OCI-LY1 (cell line): ENCODE measurements around the gene WFDC10A.
"Not testable (repeated sequence)": the region's sequence is repeated elsewhere in the genome, so short reads cannot be mapped to it uniquely, and the experiment has no call there.

Experiments used
- H2AFZ ChIP-seq: fragments of 200-600 bp; sonication (generic), shearing (Covaris generic); 2 replicates; pipeline ENCODE4 v1.6.0; 2014; ENCODE audit warnings: antibody characterized with exemption, mild to moderate bottlenecking, low read length
- H3F3A ChIP-seq: fragments of 200-600 bp; sonication (generic), shearing (Covaris generic); 2 replicates; pipeline ENCODE4 v1.6.0; 2014; ENCODE audit warnings: mild to moderate bottlenecking, antibody characterized with exemption, low read length, moderate library complexity; ENCODE audit not compliant: insufficient read depth
- H3K27ac ChIP-seq: fragments of 200-600 bp; sonication (generic); 2 replicates; pipeline ENCODE4 v1.5.1; 2014; ENCODE audit warnings: low read length, mixed run types, mild to moderate bottlenecking, low read depth; ENCODE audit not compliant: poor library complexity, severe bottlenecking
- H3K27me3 ChIP-seq: fragments of 200-600 bp; sonication (generic); 2 replicates; pipeline ENCODE4 v1.6.0; 2014; ENCODE audit warnings: antibody characterized with exemption, mild to moderate bottlenecking, low read length, moderate library complexity; ENCODE audit not compliant: insufficient read depth
- H3K36me3 ChIP-seq: fragments of 200-600 bp; sonication (generic); 2 replicates; pipeline ENCODE4 v1.6.1; 2014; ENCODE audit warnings: mild to moderate bottlenecking, antibody characterized with exemption, low read length, moderate library complexity, mixed read lengths; ENCODE audit not compliant: insufficient read depth
- H3K4me1 ChIP-seq: fragments of 200-600 bp; sonication (generic); 2 replicates; pipeline ENCODE4 v1.5.1; 2014; ENCODE audit warnings: mild to moderate bottlenecking, low read length, moderate library complexity; ENCODE audit not compliant: insufficient read depth, severe bottlenecking
- H3K4me2 ChIP-seq: fragments of 200-600 bp; sonication (generic), shearing (Covaris generic); 2 replicates; pipeline ENCODE4 v1.6.1; 2014; ENCODE audit warnings: low read length
- H3K4me3 ChIP-seq: fragments of 200-600 bp; sonication (generic); 2 replicates; pipeline ENCODE4 v1.5.1; 2014; ENCODE audit warnings: low read length, low read depth, mild to moderate bottlenecking, mixed read lengths; ENCODE audit not compliant: poor library complexity, severe bottlenecking
- H3K79me2 ChIP-seq: fragments of 200-600 bp; shearing (Covaris generic); 2 replicates; pipeline ENCODE4 v1.6.1; 2016; ENCODE audit warnings: mixed run types, low read length, mixed read lengths; ENCODE audit not compliant: insufficient read depth
- H3K9ac ChIP-seq: fragments of 200-600 bp; sonication (generic), shearing (Covaris generic); 2 replicates; pipeline ENCODE4 v1.6.1; 2014; ENCODE audit warnings: mild to moderate bottlenecking, low read length, mixed read lengths
- H3K9me2 ChIP-seq: fragments of 200-600 bp; sonication (generic), shearing (Covaris generic); 2 replicates; pipeline ENCODE4 v1.6.1; 2014; ENCODE audit warnings: low read depth, mild to moderate bottlenecking, low read length, mixed read lengths
- H3K9me3 ChIP-seq: fragments of 200-600 bp; shearing (Covaris generic); 2 replicates; pipeline ENCODE4 v1.6.1; 2014; ENCODE audit warnings: low read length, mixed read lengths
- H4K20me1 ChIP-seq: fragments of 200-600 bp; sonication (generic), shearing (Covaris generic); 2 replicates; pipeline ENCODE4 v1.6.0; 2016; ENCODE audit warnings: mild to moderate bottlenecking, low read length; ENCODE audit not compliant: insufficient read depth
- EZH2 ChIP-seq: fragments of 200-600 bp; sonication (generic), shearing (Covaris generic); IDR thresholded peaks from 2 replicates; pipeline ENCODE4 v1.8.0; 2017; ENCODE audit warnings: borderline replicate concordance, mixed run types, mild to moderate bottlenecking, antibody characterized with exemption, low read length, moderate library complexity, mixed read lengths
- TF ChIP-seq, protein P1 (sequence below): fragments of 200-600 bp; sonication (generic), shearing (Covaris generic); IDR thresholded peaks from 2 replicates; pipeline ENCODE4 v1.5.1; 2017; ENCODE audit warnings: mild to moderate bottlenecking, antibody characterized with exemption, low read length, moderate library complexity, mixed read lengths

Gene WFDC10A

GRCh38 chr20:45629496-45630100 is at the start of gene WFDC10A:
TSS of gene WFDC10A (plus strand) at chr20:45629739. CDS start at chr20:45629814, 75 bp downstream.
- Histone ChIP-seq H3K79me2 (no peaks in the 10 kb centered on the region), H3K4me3 (no peak within 1 kb of the TSS), H3K4me1 (no peaks in the 10 kb centered on the region), H3K9me3 (no peaks in the 10 kb centered on the region), H3F3A (no peaks in the 10 kb centered on the region), H3K36me3 (no peaks in the 10 kb centered on the region), H3K27ac (no peak within 1 kb of the TSS), H3K9ac (no peak within 1 kb of the TSS), H2AFZ (no peak within 1 kb of the TSS), H3K27me3 (no peaks in the 10 kb centered on the region), H3K9me2 (no peaks in the 10 kb centered on the region), H4K20me1 (no peaks in the 10 kb centered on the region), H3K4me2 (no peak within 1 kb of the TSS)
- no peak for TF ChIP-seq EZH2
- TF ChIP-seq, protein P1, sequence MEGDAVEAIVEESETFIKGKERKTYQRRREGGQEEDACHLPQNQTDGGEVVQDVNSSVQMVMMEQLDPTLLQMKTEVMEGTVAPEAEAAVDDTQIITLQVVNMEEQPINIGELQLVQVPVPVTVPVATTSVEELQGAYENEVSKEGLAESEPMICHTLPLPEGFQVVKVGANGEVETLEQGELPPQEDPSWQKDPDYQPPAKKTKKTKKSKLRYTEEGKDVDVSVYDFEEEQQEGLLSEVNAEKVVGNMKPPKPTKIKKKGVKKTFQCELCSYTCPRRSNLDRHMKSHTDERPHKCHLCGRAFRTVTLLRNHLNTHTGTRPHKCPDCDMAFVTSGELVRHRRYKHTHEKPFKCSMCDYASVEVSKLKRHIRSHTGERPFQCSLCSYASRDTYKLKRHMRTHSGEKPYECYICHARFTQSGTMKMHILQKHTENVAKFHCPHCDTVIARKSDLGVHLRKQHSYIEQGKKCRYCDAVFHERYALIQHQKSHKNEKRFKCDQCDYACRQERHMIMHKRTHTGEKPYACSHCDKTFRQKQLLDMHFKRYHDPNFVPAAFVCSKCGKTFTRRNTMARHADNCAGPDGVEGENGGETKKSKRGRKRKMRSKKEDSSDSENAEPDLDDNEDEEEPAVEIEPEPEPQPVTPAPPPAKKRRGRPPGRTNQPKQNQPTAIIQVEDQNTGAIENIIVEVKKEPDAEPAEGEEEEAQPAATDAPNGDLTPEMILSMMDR = peak; percentile 65

DNA sequence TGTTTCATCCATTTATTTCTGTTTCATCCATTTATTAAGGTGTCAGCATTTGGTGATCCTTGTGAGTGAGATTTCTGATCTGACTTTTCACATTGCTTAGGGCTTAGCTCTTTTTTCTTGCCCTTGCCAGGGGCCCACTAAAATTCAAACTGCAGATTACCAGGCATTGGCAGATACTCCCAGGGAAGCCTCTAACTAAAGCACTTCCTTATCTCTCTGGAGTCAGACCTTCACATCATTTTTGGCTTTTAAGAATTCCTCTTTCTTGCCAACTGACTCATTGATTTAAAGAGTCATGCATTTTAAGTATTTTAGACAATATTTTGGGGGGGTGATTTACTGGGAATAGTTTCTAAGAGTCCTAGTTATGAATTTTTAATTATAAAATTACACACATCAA is 47.8 kb upstream of the WFDC10A start:
- H3K27me3 ChIP-seq = no peaks in the 10 kb centered on the region
- TF ChIP-seq EZH2 = no peak
- TF ChIP-seq, protein P1 = no peak
- no peaks in the 10 kb centered on the region for H3K9me3 ChIP-seq
- H3K4me1 ChIP-seq = no peaks in the 10 kb centered on the region
- no peaks in the 10 kb centered on the region for H4K20me1 ChIP-seq
- no peak overlapping the region for H3K4me3 ChIP-seq
- H3K79me2 ChIP-seq = no peaks in the 10 kb centered on the region
- H2AFZ ChIP-seq = no peak overlapping the region
- no peaks in the 10 kb centered on the region for H3K36me3 ChIP-seq
- no peaks in the 10 kb centered on the region for H3F3A ChIP-seq
- H3K9me2 ChIP-seq = no peaks in the 10 kb centered on the region
- no peak overlapping the region for H3K9ac ChIP-seq
- no peak overlapping the region for H3K27ac ChIP-seq
- no peak overlapping the region for H3K4me2 ChIP-seq

DNA sequence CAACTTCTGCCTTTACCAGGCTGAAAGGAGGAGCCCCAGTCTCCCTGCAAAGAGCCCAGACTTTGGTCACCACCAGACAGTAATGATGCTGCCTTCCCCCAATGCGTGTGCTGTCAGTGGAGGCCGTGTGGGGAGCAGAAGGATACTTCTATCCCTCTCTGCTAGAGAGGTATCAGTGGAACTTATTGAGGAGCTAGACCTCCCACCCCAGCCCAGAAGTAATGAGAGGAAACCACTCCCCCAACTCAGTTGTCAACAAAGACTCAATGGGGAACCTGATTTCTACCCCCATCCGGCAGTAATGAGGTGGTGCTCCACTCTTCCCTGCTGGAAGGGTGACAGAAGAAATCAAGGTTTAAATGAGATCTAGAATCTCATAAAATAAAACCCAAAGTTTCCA is 46.0 kb upstream of the WFDC10A start:
- Histone ChIP-seq H3K4me3 (no peak overlapping the region), H3K79me2 (no peaks in the 10 kb centered on the region), H3K36me3 (no peaks in the 10 kb centered on the region), H3K4me2 (no peak overlapping the region), H2AFZ (no peak overlapping the region), H3K27me3 (no peaks in the 10 kb centered on the region), H3K9ac (no peak overlapping the region), H3K9me3 (no peaks in the 10 kb centered on the region), H3K4me1 (no peaks in the 10 kb centered on the region), H4K20me1 (no peaks in the 10 kb centered on the region), H3K27ac (no peak overlapping the region), H3F3A (no peaks in the 10 kb centered on the region), H3K9me2 (no peaks in the 10 kb centered on the region)
- no peak for TF ChIP-seq EZH2
- TF ChIP-seq, protein P1 = no peak

- H3K79me2 ChIP-seq, H3K27ac ChIP-seq, H3K27me3 ChIP-seq, H3F3A ChIP-seq, H3K4me1 ChIP-seq, H3K9me3 ChIP-seq, H3K36me3 ChIP-seq, H3K9ac ChIP-seq, H3K4me2 ChIP-seq, H3K9me2 ChIP-seq, H2AFZ ChIP-seq, H3K4me3 ChIP-seq, H4K20me1 ChIP-seq: not testable (repeated sequence)
These were observed 45.2 kb upstream of the WFDC10A start for GRCh38 chr20:45584294-45584693.

- not testable (repeated sequence) for H3K9me3 ChIP-seq, H3K9ac ChIP-seq, H3K4me1 ChIP-seq, H3K79me2 ChIP-seq, H3K27me3 ChIP-seq, H3K9me2 ChIP-seq, H3K27ac ChIP-seq, H4K20me1 ChIP-seq, H3F3A ChIP-seq, H3K4me3 ChIP-seq, H2AFZ ChIP-seq, H3K36me3 ChIP-seq, H3K4me2 ChIP-seq
These were observed 43.6 kb upstream of the WFDC10A start for GRCh38 chr20:45585986-45586385.
